Measurements from ENCODE around the gene GPHA2.

DNA sequence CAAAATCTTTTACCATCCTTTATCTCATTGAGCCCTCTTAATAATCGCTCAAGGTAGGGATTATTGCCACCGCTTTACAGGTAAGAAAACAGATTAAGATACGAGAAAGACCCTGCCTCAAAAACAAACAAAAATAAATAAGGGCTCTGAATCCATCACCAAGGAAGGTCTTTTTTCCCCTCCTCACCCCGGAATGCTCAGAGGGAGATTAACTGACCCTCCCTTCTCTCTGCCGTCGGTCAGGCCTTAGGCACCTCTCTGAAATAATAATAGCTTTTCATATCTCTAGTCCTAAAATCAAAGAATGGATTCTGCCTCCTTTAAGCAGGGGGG lies 18.1 kb downstream of the GPHA2 start:
- TF ChIP-seq, protein P1, sequence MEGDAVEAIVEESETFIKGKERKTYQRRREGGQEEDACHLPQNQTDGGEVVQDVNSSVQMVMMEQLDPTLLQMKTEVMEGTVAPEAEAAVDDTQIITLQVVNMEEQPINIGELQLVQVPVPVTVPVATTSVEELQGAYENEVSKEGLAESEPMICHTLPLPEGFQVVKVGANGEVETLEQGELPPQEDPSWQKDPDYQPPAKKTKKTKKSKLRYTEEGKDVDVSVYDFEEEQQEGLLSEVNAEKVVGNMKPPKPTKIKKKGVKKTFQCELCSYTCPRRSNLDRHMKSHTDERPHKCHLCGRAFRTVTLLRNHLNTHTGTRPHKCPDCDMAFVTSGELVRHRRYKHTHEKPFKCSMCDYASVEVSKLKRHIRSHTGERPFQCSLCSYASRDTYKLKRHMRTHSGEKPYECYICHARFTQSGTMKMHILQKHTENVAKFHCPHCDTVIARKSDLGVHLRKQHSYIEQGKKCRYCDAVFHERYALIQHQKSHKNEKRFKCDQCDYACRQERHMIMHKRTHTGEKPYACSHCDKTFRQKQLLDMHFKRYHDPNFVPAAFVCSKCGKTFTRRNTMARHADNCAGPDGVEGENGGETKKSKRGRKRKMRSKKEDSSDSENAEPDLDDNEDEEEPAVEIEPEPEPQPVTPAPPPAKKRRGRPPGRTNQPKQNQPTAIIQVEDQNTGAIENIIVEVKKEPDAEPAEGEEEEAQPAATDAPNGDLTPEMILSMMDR (conservative IDR thresholded peaks at IDR 0.05 in 1 of 2, IDR thresholded peaks at IDR 0.05 in 1 of 2; ENCODE audit: low read depth in 1 of 2, low read length in 2 of 2): no peak
- no peak for TF ChIP-seq EZH2 (IDR thresholded peaks at IDR 0.05; ENCODE audit: low read length, missing control alignments)
